ENCODE data around the gene MTUS2. TPM values are rescaled to one million over a fixed set of nuclear protein-coding genes. Genes with fewer than 3 reads are reported as not detected.

The MTUS2 gene
- total and polyA plus RNA-seq, 7 experiments from 2014 or later = 0.05 to 0.83 TPM; not detected in 5

GRCh38 chr13:29438769-29439168 is 618.6 kb downstream of the MTUS2 start:
- Mint-ChIP-seq H3K4me3 (no peak overlapping the region), H3K27ac (no peak overlapping the region), H3K27me3 (peaks cover 2 to 33% (median 17%) of the 10 kb centered on the region in 5 donors), H3K36me3 (no peaks in the 10 kb centered on the region), H3K4me1 (peaks cover 0 to 2% (median 0%) of the 10 kb centered on the region in 7 donors), H3K9me3 (no peaks in the 10 kb centered on the region)
- H3K27ac ChIP-seq (ENCODE audit: low read depth, low read length) = no peak overlapping the region
- DNase-seq (no peak), ATAC-seq (no peak)
- H3K36me3 ChIP-seq (ENCODE audit: control insufficient read depth in 2 of 3, insufficient read depth in 3 of 3, low read length in 3 of 3) = no peaks in the 10 kb centered on the region
- ChIA-PET CTCF (no interaction called here), POLR2A (interaction anchor here (0.6 kb wide), 1 partner anchor 49 kb away, joined by 3 read pairs; no protein-coding TSS in a partner anchor)
- no peaks in the 10 kb centered on the region for H3K4me1 ChIP-seq (ENCODE audit: control insufficient read depth in 2 of 2, insufficient read depth in 2 of 2, low read length in 2 of 2)
- no peaks in the 10 kb centered on the region for H3K9me3 ChIP-seq (ENCODE audit: control insufficient read depth in 2 of 3, low read length in 3 of 3)
- no peaks in the 10 kb centered on the region for H3K27me3 ChIP-seq (ENCODE audit: control insufficient read depth in 2 of 2, insufficient read depth in 2 of 2, low read length in 2 of 2)
- no peak overlapping the region for H3K4me3 ChIP-seq (ENCODE audit: low read length)
- intact Hi-C loops (cut with micrococcal nuclease) = no loop called here

GRCh38 chr13:29439601-29440388 is 619.7 kb downstream of the MTUS2 start:
- H3K27me3 ChIP-seq (ENCODE audit: control insufficient read depth in 2 of 2, insufficient read depth in 2 of 2, low read length in 2 of 2) = no peaks in the 10 kb centered on the region
- H3K4me1 ChIP-seq (ENCODE audit: control insufficient read depth in 2 of 2, insufficient read depth in 2 of 2, low read length in 2 of 2) = no peaks in the 10 kb centered on the region
- no peak overlapping the region for H3K27ac ChIP-seq (ENCODE audit: low read depth, low read length)
- CTCF ChIA-PET = no interaction called here
- Mint-ChIP-seq H3K4me3 (no peak overlapping the region), H3K36me3 (no peaks in the 10 kb centered on the region), H3K27me3 (peaks cover 2 to 33% (median 17%) of the 10 kb centered on the region in 5 donors), H3K4me1 (peaks cover 0 to 2% (median 0%) of the 10 kb centered on the region in 7 donors), H3K27ac (no peak overlapping the region), H3K9me3 (no peaks in the 10 kb centered on the region)
- H3K9me3 ChIP-seq (ENCODE audit: control insufficient read depth in 2 of 3, low read length in 3 of 3) = no peaks in the 10 kb centered on the region
- intact Hi-C loops (cut with micrococcal nuclease) = no loop called here
- DNase-seq (no peak), ATAC-seq (no peak)
- H3K36me3 ChIP-seq (ENCODE audit: control insufficient read depth in 2 of 3, insufficient read depth in 3 of 3, low read length in 3 of 3) = no peaks in the 10 kb centered on the region
- POLR2A ChIA-PET = interaction anchor here (0.6 kb wide), 1 partner anchor 48 kb away, joined by 3 read pairs; no protein-coding TSS in a partner anchor
- no peak overlapping the region for H3K4me3 ChIP-seq (ENCODE audit: low read length)

- H3K9me3 ChIP-seq (ENCODE audit: control insufficient read depth in 2 of 3, low read length in 3 of 3) = no peaks in the 10 kb centered on the region
- Mint-ChIP-seq H3K4me3 (no peak overlapping the region), H3K27ac (no peak overlapping the region), H3K9me3 (no peaks in the 10 kb centered on the region), H3K27me3 (peaks cover 2 to 27% (median 17%) of the 10 kb centered on the region in 5 donors), H3K36me3 (no peaks in the 10 kb centered on the region), H3K4me1 (peaks cover 0 to 2% (median 0%) of the 10 kb centered on the region in 7 donors)
- ChIA-PET CTCF (no interaction called here), POLR2A (no interaction called here)
- no peaks in the 10 kb centered on the region for H3K4me1 ChIP-seq (ENCODE audit: control insufficient read depth in 2 of 2, insufficient read depth in 2 of 2, low read length in 2 of 2)
- DNase-seq (no peak), ATAC-seq (no peak)
- H3K27ac ChIP-seq (ENCODE audit: low read depth, low read length) = no peak overlapping the region
- no peaks in the 10 kb centered on the region for H3K36me3 ChIP-seq (ENCODE audit: control insufficient read depth in 2 of 3, insufficient read depth in 3 of 3, low read length in 3 of 3)
- H3K4me3 ChIP-seq (ENCODE audit: low read length) = no peak overlapping the region
- no peaks in the 10 kb centered on the region for H3K27me3 ChIP-seq (ENCODE audit: control insufficient read depth in 2 of 2, insufficient read depth in 2 of 2, low read length in 2 of 2)
- intact Hi-C loops (cut with micrococcal nuclease) = no loop called here
These were observed 621.2 kb downstream of the MTUS2 start for GRCh38 chr13:29441306-29441705.

- Histone ChIP-seq H3K27ac (ENCODE audit: low read depth, low read length) (no peak overlapping the region), H3K4me3 (ENCODE audit: low read length) (no peak overlapping the region), H3K36me3 (ENCODE audit: control insufficient read depth in 2 of 3, insufficient read depth in 3 of 3, low read length in 3 of 3) (no peaks in the 10 kb centered on the region), H3K27me3 (ENCODE audit: control insufficient read depth in 2 of 2, insufficient read depth in 2 of 2, low read length in 2 of 2) (no peaks in the 10 kb centered on the region), H3K9me3 (ENCODE audit: control insufficient read depth in 2 of 3, low read length in 3 of 3) (no peaks in the 10 kb centered on the region), H3K4me1 (ENCODE audit: control insufficient read depth in 2 of 2, insufficient read depth in 2 of 2, low read length in 2 of 2) (no peaks in the 10 kb centered on the region)
- Mint-ChIP-seq H3K27me3 (peaks cover 0 to 32% (median 25%) of the 10 kb centered on the region in 5 donors), H3K27ac (no peak overlapping the region), H3K9me3 (peaks cover 0 to 2% (median 0%) of the 10 kb centered on the region in 11 donors), H3K4me1 (no peaks in the 10 kb centered on the region), H3K4me3 (no peak overlapping the region), H3K36me3 (no peaks in the 10 kb centered on the region)
- intact Hi-C loops (cut with micrococcal nuclease) = no loop called here
- ATAC-seq (no peak), DNase-seq (no peak)
- ChIA-PET CTCF (no interaction called here), POLR2A (no interaction called here)
These were observed 625.9 kb downstream of the MTUS2 start for GRCh38 chr13:29446016-29446415.

GRCh38 chr13:29448174-29448573 is 628.0 kb downstream of the MTUS2 start:
- H3K27me3 ChIP-seq (ENCODE audit: control insufficient read depth in 2 of 2, insufficient read depth in 2 of 2, low read length in 2 of 2) = no peaks in the 10 kb centered on the region
- no peaks in the 10 kb centered on the region for H3K4me1 ChIP-seq (ENCODE audit: control insufficient read depth in 2 of 2, insufficient read depth in 2 of 2, low read length in 2 of 2)
- H3K9me3 Mint-ChIP-seq = peaks cover 0 to 2% (median 0%) of the 10 kb centered on the region in 11 donors
- H3K27me3 Mint-ChIP-seq = peaks cover under 1 to 21% (median 18%) of the 10 kb centered on the region in 5 donors
- H3K27ac Mint-ChIP-seq = no peak overlapping the region
- CTCF ChIA-PET = no interaction called here
- H3K4me3 Mint-ChIP-seq = no peak overlapping the region
- no peak for DNase-seq
- ATAC-seq = no peak
- no peaks in the 10 kb centered on the region for H3K4me1 Mint-ChIP-seq
- H3K27ac ChIP-seq (ENCODE audit: low read depth, low read length) = no peak overlapping the region
- H3K9me3 ChIP-seq (ENCODE audit: control insufficient read depth in 2 of 3, low read length in 3 of 3) = no peaks in the 10 kb centered on the region
- no peaks in the 10 kb centered on the region for H3K36me3 ChIP-seq (ENCODE audit: control insufficient read depth in 2 of 3, insufficient read depth in 3 of 3, low read length in 3 of 3)
- no peaks in the 10 kb centered on the region for H3K36me3 Mint-ChIP-seq
- POLR2A ChIA-PET = no interaction called here
- intact Hi-C loops (cut with micrococcal nuclease) = no loop called here
- no peak overlapping the region for H3K4me3 ChIP-seq (ENCODE audit: low read length)

- peaks cover 0 to 2% (median 0%) of the 10 kb centered on the region in 11 donors for H3K9me3 Mint-ChIP-seq
- H3K4me3 Mint-ChIP-seq = no peak overlapping the region
- no peaks in the 10 kb centered on the region for H3K36me3 Mint-ChIP-seq
- ChIA-PET CTCF (no interaction called here), POLR2A (no interaction called here)
- no peaks in the 10 kb centered on the region for H3K4me1 ChIP-seq (ENCODE audit: control insufficient read depth in 2 of 2, insufficient read depth in 2 of 2, low read length in 2 of 2)
- ATAC-seq (no peak), DNase-seq (no peak)
- H3K27ac ChIP-seq (ENCODE audit: low read depth, low read length) = no peak overlapping the region
- H3K4me3 ChIP-seq (ENCODE audit: low read length) = no peak overlapping the region
- H3K27ac Mint-ChIP-seq = no peak overlapping the region
- H3K27me3 ChIP-seq (ENCODE audit: control insufficient read depth in 2 of 2, insufficient read depth in 2 of 2, low read length in 2 of 2) = no peaks in the 10 kb centered on the region
- H3K9me3 ChIP-seq (ENCODE audit: control insufficient read depth in 2 of 3, low read length in 3 of 3) = no peaks in the 10 kb centered on the region
- no peaks in the 10 kb centered on the region for H3K36me3 ChIP-seq (ENCODE audit: control insufficient read depth in 2 of 3, insufficient read depth in 3 of 3, low read length in 3 of 3)
- peaks cover 5 to 21% (median 18%) of the 10 kb centered on the region in 5 donors for H3K27me3 Mint-ChIP-seq
- intact Hi-C loops (cut with micrococcal nuclease) = no loop called here
- no peaks in the 10 kb centered on the region for H3K4me1 Mint-ChIP-seq
These were observed 629.6 kb downstream of the MTUS2 start for GRCh38 chr13:29449726-29450125.

GRCh38 chr13:29451976-29452375 is 631.8 kb downstream of the MTUS2 start:
- ChIA-PET POLR2A (no interaction called here), CTCF (no interaction called here)
- no peak overlapping the region for H3K4me3 Mint-ChIP-seq
- Histone ChIP-seq H3K4me1 (ENCODE audit: control insufficient read depth in 2 of 2, insufficient read depth in 2 of 2, low read length in 2 of 2) (no peaks in the 10 kb centered on the region), H3K27ac (ENCODE audit: low read depth, low read length) (no peak overlapping the region), H3K36me3 (ENCODE audit: control insufficient read depth in 2 of 3, insufficient read depth in 3 of 3, low read length in 3 of 3) (no peaks in the 10 kb centered on the region), H3K27me3 (ENCODE audit: control insufficient read depth in 2 of 2, insufficient read depth in 2 of 2, low read length in 2 of 2) (no peaks in the 10 kb centered on the region), H3K9me3 (ENCODE audit: control insufficient read depth in 2 of 3, low read length in 3 of 3) (no peaks in the 10 kb centered on the region), H3K4me3 (ENCODE audit: low read length) (no peak overlapping the region)
- H3K4me1 Mint-ChIP-seq = no peaks in the 10 kb centered on the region
- H3K36me3 Mint-ChIP-seq = no peaks in the 10 kb centered on the region
- H3K27me3 Mint-ChIP-seq = peaks cover 9 to 28% (median 20%) of the 10 kb centered on the region in 5 donors
- no peak for DNase-seq
- no peak overlapping the region for H3K27ac Mint-ChIP-seq
- peaks cover 0 to 2% (median 0%) of the 10 kb centered on the region in 11 donors for H3K9me3 Mint-ChIP-seq
- ATAC-seq = no peak
- intact Hi-C loops (cut with micrococcal nuclease) = no loop called here
